Measurements from ENCODE around the gene APOL1.
"Not testable (repeated sequence)": the region's sequence is repeated elsewhere in the genome, so short reads cannot be mapped to it uniquely, and the experiment has no call there.

Gene APOL1

DNA sequence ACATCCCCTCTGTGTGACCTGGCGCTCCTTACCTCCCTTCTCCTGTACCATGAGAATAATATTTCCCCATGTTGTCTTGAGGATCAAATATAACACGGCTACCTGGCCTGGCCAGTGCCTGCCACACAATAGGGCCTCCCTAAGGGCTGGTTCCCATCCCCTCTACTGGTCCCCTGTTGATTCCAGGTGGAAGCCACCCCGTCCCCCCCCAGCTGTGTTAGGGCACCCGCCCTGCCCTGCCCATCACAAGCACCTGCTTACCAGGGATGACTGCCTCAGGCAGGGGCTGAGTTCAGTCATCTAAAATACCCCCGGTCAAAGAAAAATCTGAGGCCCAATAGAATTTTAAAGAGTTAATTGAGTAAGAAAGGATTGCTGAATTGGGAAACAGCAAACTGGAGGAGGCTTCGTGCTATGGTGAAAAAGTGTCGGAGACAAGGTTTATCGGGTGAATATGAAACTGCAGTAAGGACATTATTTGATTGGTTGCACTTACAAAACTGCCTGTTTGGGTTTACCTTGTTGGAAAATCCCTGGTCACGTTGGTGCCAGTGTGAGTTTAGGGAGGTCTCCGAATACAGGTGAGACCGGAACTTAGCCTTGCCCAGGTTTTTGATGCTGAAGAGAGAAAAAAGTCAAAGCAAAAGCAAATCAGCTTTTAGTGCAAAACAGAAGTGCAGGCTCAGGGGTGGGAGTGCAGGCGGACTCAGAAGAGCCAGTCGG, 5.2 kb downstream of the APOL1 start:
- H3K4me1 ChIP-seq (ENCODE audit: control insufficient read depth, insufficient read depth, low read length, poor library complexity, severe bottlenecking): peaks cover 7% of the 10 kb centered on the region
- no peak overlapping the region for H3K4me3 ChIP-seq (ENCODE audit: extremely low read depth, insufficient read depth, low read length, poor library complexity, severe bottlenecking)
- no peaks in the 10 kb centered on the region for H3K36me3 ChIP-seq (ENCODE audit: control insufficient read depth, insufficient read depth, low read length)
- 96% methylated on average over 13 of the region's 13 CpGs for WGBS, 2 experiments (ENCODE audit: insufficient coverage in 2 of 2)
- H3K9me3 ChIP-seq (ENCODE audit: control insufficient read depth, low read length): no peaks in the 10 kb centered on the region
- no peak overlapping the region for H3K27ac ChIP-seq (ENCODE audit: low read depth, low read length, severe bottlenecking)

DNA sequence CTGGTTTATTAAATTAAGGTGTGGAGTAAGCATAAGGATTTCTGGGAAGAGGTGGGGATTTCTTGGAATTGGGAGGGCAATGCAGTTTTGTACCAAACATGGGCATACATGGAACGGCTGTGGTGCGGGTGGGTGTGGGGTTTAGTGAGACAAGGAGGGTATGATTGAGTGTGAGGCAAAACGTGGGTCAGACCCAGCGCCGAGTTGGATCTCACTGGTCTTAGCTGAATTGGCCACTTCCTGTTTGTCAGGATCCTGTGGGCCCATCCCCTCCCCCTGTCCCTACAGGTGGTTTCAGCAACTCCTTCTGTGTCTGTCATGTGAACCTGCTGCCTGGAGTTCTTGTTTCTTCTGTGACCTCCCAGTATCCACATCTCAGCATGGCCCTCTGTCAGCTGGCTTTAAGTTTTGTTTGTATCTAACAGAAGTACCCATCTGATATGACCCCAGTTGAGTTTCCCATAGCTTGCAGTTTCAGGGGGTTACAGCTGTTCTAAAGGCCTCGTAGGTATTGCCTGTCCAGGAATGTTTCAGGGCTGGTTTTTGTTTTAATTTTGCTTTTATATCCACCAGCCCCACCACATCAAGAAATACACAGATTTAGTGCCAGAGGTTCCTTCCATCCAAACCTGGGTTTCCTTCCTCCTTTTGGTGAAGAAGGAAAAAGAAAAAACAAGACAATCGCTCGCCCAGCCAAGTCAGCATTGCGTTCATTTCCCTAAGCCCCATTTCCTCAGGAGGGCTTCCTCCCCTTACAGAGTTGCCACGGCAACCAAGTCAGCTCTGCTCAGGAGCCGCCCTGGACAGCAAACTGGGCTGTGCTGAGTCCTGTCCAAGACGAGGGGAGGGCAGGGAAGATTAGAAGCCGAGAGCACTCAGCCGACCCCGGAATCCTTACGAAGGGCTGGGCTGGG, 6.0 kb downstream of the APOL1 start:
- Histone ChIP-seq H3K27ac (ENCODE audit: low read depth, low read length, severe bottlenecking) (peak overlapping the region; percentile 58), H3K4me1 (ENCODE audit: control insufficient read depth, insufficient read depth, low read length, poor library complexity, severe bottlenecking) (peaks cover 7% of the 10 kb centered on the region)
- WGBS, 2 experiments (ENCODE audit: insufficient coverage in 2 of 2): 46 to 49% methylated on average over 5 to 6 of the region's 16 CpGs

DNA sequence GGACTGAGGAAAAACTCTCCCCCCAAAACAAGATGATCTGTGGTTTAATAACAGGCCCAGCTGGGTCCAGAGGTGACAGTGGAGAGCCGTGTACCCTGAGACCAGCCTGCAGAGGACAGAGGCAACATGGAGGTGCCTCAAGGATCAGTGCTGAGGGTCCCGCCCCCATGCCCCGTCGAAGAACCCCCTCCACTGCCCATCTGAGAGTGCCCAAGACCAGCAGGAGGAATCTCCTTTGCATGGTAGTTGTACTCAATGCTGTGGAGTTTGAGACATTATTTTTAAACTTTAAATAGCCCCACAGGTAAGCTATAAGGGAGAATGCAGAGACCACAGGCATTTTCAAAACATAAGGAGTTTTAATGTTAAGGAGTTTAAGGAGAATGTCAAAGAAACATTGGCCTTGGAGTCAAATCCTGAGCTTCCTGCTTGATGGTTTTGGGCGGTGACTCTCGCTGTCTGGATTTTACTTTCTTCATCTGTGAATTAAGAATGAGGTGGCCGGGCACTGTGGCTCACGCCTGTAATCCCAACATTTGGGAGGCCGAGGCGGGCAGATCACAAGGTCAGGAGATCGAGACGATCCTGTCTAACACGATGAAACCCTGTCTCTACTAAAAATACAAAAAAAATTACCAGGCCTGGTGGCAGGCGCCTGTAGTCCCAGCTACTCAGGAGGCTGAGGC, 6.8 kb downstream of the APOL1 start:
- 84% methylated on average over 7 to 10 of the region's 14 CpGs for WGBS, 2 experiments (ENCODE audit: insufficient coverage in 2 of 2)
- H3K9me3 ChIP-seq (ENCODE audit: control insufficient read depth, low read length): no peaks in the 10 kb centered on the region
- peak overlapping the region; percentile 8 for H3K4me3 ChIP-seq (ENCODE audit: extremely low read depth, insufficient read depth, low read length, poor library complexity, severe bottlenecking)
- H3K36me3 ChIP-seq (ENCODE audit: control insufficient read depth, insufficient read depth, low read length): no peaks in the 10 kb centered on the region
- H3K27ac ChIP-seq (ENCODE audit: low read depth, low read length, severe bottlenecking): peak overlapping the region; percentile 58
- H3K4me1 ChIP-seq (ENCODE audit: control insufficient read depth, insufficient read depth, low read length, poor library complexity, severe bottlenecking): peaks cover 7% of the 10 kb centered on the region

More for the DNA sequence above, 6.0 kb downstream of the APOL1 start:
- Histone ChIP-seq H3K9me3 (ENCODE audit: control insufficient read depth, low read length) (no peaks in the 10 kb centered on the region), H3K36me3 (ENCODE audit: control insufficient read depth, insufficient read depth, low read length) (no peaks in the 10 kb centered on the region), H3K4me3 (ENCODE audit: extremely low read depth, insufficient read depth, low read length, poor library complexity, severe bottlenecking) (peak overlapping the region; percentile 8)

DNA sequence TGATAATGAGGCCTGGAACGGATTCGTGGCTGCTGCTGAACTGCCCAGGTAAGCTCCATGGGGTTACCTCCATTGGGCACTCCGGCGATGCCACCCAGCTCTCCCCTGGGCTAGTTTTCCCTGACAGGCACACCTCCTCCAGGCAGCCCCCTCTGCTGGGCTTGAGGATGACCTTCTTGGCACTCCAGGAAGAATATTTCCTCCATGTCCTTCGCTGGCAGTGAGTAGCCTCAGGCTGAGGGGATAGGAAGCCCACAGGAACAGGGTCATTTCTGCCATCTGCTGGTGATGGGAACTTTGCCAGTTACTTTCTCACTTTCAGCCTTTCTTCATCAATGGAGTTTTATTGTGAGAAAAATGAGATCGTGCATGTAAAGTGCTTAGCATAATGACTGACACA, 8.7 kb downstream of the APOL1 start:
- H3K4me1 ChIP-seq (ENCODE audit: control insufficient read depth, insufficient read depth, low read length, poor library complexity, severe bottlenecking); H3K4me3 ChIP-seq (ENCODE audit: extremely low read depth, insufficient read depth, low read length, poor library complexity, severe bottlenecking); H3K9me3 ChIP-seq (ENCODE audit: control insufficient read depth, low read length); H3K27ac ChIP-seq (ENCODE audit: low read depth, low read length, severe bottlenecking); H3K36me3 ChIP-seq (ENCODE audit: control insufficient read depth, insufficient read depth, low read length): not testable (repeated sequence)
- 86 to 90% methylated on average over 5 of the region's 6 CpGs for WGBS, 2 experiments (ENCODE audit: insufficient coverage in 2 of 2)

DNA sequence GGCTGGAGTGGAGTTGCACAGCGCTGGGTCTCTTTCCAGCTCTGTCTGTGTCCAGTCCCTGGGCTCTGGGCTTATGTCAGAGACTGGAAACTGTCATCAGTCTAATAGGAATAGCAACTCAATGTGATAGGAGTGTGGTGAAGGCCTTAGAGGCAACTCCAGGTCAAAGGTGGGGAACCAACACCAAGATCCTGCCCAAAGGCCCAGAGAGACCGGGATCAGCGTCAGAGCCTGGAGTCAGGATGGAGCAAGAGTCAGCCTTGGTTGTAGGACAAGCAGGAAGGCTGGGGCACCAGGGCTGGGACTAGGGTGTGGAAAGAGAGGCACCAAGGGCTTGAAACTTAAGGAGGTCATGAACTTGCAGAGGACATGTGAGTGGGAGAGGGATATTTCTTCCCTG, 9.4 kb downstream of the APOL1 start:
- H3K36me3 ChIP-seq (ENCODE audit: control insufficient read depth, insufficient read depth, low read length); H3K4me1 ChIP-seq (ENCODE audit: control insufficient read depth, insufficient read depth, low read length, poor library complexity, severe bottlenecking); H3K4me3 ChIP-seq (ENCODE audit: extremely low read depth, insufficient read depth, low read length, poor library complexity, severe bottlenecking); H3K27ac ChIP-seq (ENCODE audit: low read depth, low read length, severe bottlenecking); H3K9me3 ChIP-seq (ENCODE audit: control insufficient read depth, low read length): not testable (repeated sequence)
- 96 to 100% methylated on average over 1 to 3 of the region's 3 CpGs for WGBS, 2 experiments (ENCODE audit: insufficient coverage in 2 of 2)

DNA sequence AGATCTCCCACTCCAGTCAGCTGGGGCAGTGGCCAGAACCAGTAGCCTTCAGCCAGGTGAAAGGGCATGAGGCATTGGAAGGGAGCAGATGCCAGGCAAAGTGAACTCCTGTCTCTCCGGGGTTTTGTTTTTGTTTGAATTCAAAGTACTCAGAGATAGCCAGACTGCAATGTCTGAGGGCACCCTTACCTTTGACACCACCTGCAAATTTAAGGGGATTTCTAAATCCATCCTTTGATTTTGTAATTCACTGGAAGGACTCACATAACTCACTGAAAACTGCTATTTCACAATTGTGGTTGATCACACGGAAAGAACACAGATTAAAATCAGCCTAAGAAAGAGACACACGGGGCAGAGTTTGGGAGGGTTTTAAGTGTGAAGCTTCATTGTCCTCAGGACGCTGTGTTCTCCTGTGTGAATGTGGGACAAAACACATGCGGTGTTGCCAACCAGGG, 10.3 kb downstream of the APOL1 start:
- not testable (repeated sequence) for H3K4me1 ChIP-seq (ENCODE audit: control insufficient read depth, insufficient read depth, low read length, poor library complexity, severe bottlenecking); H3K9me3 ChIP-seq (ENCODE audit: control insufficient read depth, low read length); H3K27ac ChIP-seq (ENCODE audit: low read depth, low read length, severe bottlenecking); H3K36me3 ChIP-seq (ENCODE audit: control insufficient read depth, insufficient read depth, low read length); H3K4me3 ChIP-seq (ENCODE audit: extremely low read depth, insufficient read depth, low read length, poor library complexity, severe bottlenecking)
- WGBS, 2 experiments (ENCODE audit: insufficient coverage in 2 of 2): 56 to 80% methylated on average over 1 to 3 of the region's 5 CpGs

DNA sequence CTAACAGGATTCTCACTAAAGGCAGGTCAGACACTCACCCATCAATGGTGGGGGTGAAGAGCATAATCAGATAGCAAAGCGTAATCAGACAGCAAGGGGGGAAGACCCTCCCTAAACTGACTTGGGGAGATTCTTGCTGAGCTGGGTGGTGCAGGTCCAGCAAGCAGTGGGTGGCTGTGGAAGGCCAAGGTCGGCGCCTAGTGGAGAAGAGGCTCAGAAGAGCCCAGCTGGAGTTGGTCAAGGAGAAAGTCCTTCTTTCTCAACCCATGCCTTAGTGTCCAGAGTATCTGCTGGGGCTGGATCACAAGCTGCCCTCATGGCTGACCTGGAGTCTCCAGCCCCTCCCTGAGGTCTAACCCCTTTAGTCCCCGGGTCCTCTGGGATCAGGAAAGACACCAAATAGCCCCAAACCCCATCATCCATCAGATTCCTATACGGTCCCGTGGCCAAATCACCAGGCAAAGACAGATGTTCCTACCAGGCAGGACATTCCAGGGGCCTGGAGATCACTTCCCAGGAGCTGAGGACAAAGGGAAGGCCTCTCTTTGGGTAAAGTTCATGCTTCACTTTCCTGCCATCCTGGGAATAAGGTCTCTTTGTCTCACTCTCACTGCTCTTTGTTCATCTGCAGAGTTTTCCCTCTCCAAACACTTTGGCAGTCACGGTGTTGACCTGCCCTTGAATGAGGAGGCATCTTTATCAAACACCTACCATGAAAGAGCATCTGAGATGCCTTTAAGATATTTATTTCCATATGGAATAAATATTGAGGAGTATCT, 11.1 kb downstream of the APOL1 start:
- not testable (repeated sequence) for H3K4me1 ChIP-seq (ENCODE audit: control insufficient read depth, insufficient read depth, low read length, poor library complexity, severe bottlenecking); H3K9me3 ChIP-seq (ENCODE audit: control insufficient read depth, low read length); H3K36me3 ChIP-seq (ENCODE audit: control insufficient read depth, insufficient read depth, low read length); H3K27ac ChIP-seq (ENCODE audit: low read depth, low read length, severe bottlenecking); H3K4me3 ChIP-seq (ENCODE audit: extremely low read depth, insufficient read depth, low read length, poor library complexity, severe bottlenecking)
- WGBS, 2 experiments (ENCODE audit: insufficient coverage in 2 of 2): 82 to 83% methylated on average over 3 of the region's 7 CpGs

DNA sequence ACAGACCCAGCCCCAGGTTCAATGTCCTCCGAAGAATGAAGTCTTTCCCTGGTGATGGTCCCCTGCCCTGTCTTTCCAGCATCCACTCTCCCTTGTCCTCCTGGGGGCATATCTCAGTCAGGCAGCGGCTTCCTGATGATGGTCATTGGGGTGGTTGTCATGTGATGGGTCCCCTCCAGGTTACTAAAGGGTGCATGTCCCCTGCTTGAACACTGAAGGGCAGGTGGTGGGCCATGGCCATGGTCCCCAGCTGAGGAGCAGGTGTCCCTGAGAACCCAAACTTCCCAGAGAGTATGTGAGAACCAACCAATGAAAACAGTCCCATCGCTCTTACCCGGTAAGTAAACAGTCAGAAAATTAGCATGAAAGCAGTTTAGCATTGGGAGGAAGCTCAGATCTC, 14.1 kb downstream of the APOL1 start:
- no peaks in the 10 kb centered on the region for H3K9me3 ChIP-seq (ENCODE audit: control insufficient read depth, low read length)
- H3K27ac ChIP-seq (ENCODE audit: low read depth, low read length, severe bottlenecking): no peak overlapping the region
- no peaks in the 10 kb centered on the region for H3K4me1 ChIP-seq (ENCODE audit: control insufficient read depth, insufficient read depth, low read length, poor library complexity, severe bottlenecking)
- H3K36me3 ChIP-seq (ENCODE audit: control insufficient read depth, insufficient read depth, low read length): no peaks in the 10 kb centered on the region
- H3K4me3 ChIP-seq (ENCODE audit: extremely low read depth, insufficient read depth, low read length, poor library complexity, severe bottlenecking): no peak overlapping the region
- WGBS, 2 experiments (ENCODE audit: insufficient coverage in 2 of 2): 96 to 97% methylated on average over 4 of the region's 4 CpGs

DNA sequence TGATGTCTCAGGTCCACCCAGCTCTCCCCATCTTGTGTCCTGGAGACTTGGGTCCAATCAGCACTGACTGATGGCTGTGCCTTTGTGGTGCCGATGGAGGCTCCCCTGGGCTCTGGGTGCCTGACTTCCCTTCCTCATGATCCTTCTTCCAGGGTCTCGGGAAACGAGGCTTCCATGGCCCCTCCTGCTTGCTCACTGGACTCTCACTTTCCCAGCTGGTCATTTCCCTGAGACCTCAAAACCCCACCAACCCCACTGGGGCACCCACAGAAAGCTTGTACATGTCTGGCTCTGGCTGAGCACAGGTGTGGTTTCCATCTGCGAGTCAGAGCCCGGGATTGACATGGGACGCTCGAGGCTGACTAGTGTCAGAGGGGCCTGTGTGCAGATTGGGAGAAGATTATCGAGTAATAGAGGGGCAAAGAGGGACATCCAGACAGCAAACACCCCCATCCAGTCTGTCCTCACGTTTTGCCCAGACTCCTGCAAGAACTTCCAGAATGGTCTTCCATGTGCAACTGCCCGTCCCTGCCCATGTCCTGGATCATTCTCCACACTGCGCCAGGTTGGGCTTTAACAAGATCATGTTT, 15.1 kb downstream of the APOL1 start:
- Histone ChIP-seq H3K36me3 (ENCODE audit: control insufficient read depth, insufficient read depth, low read length) (no peaks in the 10 kb centered on the region), H3K4me3 (ENCODE audit: extremely low read depth, insufficient read depth, low read length, poor library complexity, severe bottlenecking) (no peak overlapping the region), H3K9me3 (ENCODE audit: control insufficient read depth, low read length) (no peaks in the 10 kb centered on the region), H3K4me1 (ENCODE audit: control insufficient read depth, insufficient read depth, low read length, poor library complexity, severe bottlenecking) (no peaks in the 10 kb centered on the region), H3K27ac (ENCODE audit: low read depth, low read length, severe bottlenecking) (no peak overlapping the region)
- 94 to 97% methylated on average over 5 to 6 of the region's 11 CpGs for WGBS, 2 experiments (ENCODE audit: insufficient coverage in 2 of 2)

DNA sequence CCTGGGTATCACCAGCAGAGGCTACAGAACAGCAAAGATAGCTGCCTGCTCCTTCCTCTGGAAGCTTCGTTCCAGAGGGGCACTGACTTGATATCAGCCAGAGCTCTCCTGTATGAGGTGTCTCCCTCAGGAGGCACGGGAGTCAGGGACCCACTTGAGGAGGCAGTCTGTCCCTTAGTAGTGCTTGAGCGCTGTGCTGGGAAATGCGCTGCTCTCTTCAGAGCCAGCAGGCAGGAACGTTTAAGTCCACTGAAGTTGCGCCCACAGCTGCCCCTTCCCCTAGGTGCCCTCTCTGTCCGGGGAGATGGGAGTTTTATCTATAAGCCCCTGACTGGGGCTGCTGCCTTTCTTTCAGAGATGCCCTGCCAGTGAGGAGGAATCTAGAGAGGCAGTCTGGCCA, 18.3 kb downstream of the APOL1 start:
- WGBS, 2 experiments (ENCODE audit: insufficient coverage in 2 of 2): 88 to 91% methylated on average over 7 of the region's 7 CpGs
- H3K4me3 ChIP-seq (ENCODE audit: extremely low read depth, insufficient read depth, low read length, poor library complexity, severe bottlenecking); H3K36me3 ChIP-seq (ENCODE audit: control insufficient read depth, insufficient read depth, low read length); H3K27ac ChIP-seq (ENCODE audit: low read depth, low read length, severe bottlenecking); H3K4me1 ChIP-seq (ENCODE audit: control insufficient read depth, insufficient read depth, low read length, poor library complexity, severe bottlenecking); H3K9me3 ChIP-seq (ENCODE audit: control insufficient read depth, low read length): not testable (repeated sequence)

Measured in mesodermal cell (in vitro differentiated cells).